GM18519 (cell line): ENCODE results near the gene DGKG.

Experiments
- ATAC-seq: cut with Tn5 transposase; IDR thresholded peaks from one replicate; pipeline ENCODE4 v1.9.1; 2021; ENCODE audit warnings: mild to moderate bottlenecking, moderate library complexity; ENCODE audit not compliant: unreplicated experiment, low FRiP score

Gene DGKG

DNA sequence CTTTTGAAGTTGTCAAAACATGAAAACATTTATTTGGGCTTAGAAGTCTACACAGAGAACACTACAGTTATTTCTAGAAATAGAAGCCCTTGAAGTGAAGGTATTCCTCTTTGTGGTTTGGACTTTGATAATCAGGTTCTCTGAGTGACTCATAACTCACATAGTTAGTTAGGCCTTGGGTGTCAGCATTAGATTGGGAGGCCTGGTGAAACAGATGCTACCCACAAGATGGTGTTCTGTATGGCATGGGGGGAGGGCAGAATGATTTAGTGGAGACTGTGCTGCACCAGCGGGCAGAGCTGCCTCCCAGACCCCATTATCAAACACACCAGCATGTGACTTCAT lies 144.2 kb downstream of the DGKG start:
- peak; percentile 92 for ATAC-seq

DNA sequence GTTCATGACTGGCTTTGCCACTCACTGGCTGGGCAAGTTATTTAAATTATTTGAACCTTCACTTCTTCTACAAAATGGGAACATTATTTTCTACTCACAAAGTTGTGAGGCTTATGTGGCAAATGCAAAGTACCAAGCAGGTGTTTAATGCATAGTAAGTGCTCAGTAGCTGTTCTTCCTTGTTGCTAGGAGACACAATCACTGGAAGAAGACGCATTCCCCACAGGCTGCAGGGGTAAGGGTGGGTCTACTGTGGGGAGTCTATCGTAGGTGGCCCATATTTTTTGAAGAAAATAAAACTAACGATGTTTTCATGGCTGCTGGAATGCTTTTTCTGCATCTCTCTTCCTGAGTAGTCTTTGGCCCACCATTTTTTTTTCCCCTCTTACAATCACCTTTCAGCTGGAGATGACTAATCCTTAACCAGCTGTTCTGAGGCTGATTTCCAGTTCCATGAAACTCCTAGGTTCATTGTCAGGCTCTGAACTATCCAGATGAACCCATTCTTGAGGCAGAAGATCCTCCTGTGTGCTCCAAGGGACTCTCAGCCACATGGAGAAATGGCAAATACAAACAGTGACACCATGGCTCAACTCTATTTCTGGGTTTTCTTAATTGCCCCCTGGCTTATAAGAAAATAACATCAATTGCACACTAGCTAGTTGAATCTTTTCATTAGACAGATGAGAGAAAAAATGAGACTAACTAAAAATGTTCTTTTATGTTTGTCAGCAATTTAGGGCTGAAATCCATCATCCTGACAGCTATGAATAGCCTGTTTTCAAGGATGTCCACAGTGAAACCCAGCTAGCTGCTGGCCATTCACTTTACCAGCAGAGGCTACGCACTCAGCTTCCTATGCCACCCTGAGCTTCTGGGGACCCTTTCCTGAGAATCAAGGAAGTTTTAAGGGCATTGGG lies 144.9 kb downstream of the DGKG start:
- ATAC-seq, result no peak

DNA sequence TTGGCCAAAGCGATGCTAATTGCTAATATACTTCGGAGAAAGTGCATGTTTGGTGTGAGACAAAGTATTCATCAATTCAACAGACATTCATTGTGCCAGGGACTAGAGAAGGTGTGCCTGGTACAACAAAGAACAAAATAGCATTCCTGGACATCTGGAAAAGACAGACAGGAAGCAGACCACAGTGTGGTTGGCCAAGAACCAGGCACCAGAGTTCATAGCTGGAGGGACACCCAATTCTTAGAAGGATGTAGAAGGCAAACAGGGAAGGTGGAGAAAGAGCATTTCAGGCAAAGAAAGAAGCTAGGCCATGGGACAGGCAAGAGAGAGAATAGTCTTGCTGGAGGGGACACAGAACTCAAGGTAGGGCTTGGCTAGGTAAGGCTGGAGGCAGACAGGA lies 147.4 kb downstream of the DGKG start:
- ATAC-seq, result no peak

DNA sequence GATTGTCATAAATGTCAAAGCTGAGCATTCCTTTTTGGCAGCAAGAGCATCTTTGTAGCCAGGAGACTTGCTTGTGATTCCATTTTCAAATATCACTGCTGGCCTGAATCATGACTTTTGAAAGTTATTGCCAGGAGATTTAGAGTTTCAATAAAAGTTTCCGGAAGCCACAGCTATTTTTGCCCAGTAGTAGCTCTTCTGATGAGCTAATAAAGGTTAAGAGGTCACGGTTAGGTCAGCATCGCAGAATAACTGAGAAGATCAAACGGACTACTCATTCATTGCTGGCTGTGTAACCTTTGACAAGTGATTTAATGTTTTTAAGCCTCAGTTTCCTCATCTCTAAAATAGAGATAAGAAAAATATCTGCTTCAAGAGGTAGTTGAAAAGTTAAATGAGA lies 148.1 kb downstream of the DGKG start:
- ATAC-seq, result no peak

DNA sequence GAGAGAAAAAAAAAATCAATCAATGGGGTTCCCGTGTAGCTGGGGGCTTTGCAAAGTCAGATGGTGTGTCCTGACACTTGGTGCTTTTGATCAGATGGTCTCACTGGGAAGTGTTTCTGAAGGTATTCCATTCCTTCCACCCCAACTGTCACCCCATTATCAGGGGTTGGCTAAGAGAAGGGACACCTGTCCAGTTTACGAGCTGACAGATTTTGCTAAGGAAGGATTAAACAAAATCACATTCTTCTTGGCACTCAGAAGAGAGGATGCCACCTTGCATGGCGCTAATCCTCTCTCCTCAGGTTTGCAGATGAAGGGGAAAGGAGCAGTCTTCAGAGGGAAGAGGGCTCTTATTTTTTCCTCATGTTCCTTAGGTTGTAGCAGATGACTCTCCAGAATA lies 149.4 kb downstream of the DGKG start:
- no peak for ATAC-seq

DNA sequence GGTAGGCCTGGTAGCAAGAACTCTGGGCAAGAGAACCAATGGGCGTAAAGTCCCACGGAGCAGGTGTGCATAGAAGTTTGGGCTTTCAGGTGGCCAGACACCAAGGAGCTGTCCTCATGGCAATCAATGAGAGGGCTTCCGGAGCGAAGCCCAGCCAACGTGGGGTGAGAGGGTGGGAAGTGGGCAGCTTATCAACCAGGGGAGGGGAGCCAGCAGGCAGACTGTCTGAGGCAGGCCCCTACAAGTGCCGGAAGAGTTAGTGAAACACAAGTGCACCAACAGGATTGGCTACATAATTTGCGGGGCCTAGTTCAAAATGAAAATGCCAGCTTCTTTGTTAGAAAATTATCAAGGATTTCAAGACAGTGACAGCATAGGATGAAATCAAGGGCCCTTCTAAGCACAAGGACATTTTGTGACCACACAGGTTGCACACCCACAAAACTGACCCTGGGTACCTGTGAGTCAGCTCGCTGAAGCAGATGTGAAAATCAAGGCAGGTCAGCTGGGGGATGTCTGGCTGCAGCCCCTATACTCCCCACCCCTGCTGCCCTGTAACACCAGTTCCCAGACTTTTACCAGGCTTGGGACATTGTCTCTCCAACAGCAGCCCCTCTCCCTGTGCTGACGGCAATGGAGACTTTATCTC lies 151.1 kb downstream of the DGKG start:
- no peak for ATAC-seq

DNA sequence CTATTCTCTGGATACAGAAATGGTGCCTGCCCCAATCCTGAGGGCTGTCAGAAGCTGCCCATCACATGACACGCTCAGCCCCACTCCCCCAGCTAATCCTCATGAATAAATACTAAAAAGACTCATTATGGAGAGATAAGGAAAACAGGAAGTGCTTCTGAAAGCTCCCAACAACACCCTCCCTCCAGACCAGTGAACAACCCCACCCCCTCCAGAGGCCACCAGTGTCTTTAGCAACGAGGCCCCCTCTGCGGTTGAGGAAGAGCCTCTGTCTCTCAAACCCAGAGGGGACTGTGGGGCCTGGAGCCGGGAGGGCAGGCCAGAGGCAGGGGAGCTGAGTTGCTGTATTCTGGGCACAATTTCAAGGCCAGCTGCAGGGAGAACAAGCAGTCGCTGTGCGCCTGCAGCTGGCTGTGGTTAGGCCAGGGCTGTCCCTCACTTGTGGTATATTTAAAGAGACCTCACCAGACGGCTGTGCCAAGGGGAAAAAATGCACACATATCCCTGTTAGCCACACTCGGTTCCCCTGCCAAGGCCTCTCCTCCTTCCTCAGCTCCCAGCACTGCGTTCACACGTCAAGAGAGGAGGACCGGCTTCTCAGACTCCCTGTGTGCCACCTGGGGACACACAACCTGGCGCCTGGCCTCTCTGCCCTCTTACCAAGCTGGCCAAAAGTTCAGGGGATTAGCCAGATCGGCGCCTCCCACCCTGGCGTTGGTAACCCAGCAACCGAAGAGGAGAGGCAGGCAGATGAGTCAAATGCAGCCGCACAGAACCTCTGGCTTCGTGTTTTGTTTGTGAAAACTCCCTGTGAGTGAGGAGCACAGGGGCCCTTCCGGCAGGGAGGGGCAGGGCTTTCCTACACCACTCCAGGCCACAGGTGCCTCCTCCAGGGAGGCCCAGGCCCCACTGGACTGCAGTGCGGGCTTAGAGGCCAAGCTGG lies 152.0 kb downstream of the DGKG start:
- no peak for ATAC-seq

DNA sequence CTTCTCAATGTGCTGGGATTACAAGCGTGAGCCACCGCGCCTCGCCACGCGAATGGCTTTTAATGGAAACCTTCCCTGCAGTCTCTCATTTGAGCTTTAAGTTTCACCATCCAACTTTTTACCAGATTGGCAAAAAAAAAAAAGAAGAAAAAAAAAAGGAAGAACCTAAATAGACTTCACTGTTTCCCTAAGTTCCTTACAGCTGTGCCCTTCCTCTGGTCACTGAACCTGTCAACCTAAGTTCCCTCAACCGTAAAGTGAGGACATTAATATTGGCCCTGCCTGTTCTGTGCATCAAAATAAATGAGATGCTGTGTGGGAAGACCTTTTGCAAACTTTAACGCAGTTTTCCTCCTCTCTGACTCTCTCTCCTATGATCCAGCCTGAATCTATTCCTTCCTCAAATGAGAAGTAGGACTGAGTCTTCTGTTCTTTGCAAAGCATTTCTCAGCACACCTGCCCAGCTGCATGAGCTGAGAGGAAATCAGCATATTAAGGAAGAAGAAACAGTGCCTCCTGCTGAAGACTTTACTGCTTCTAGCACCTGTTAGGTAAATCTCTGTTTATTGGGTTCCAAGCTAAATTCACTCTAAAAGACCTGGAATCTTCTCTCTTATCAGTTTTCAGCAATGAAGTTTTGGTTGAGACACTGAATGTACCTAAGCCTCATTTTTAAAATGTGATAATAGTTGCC lies 153.6 kb downstream of the DGKG start:
- no peak for ATAC-seq

DNA sequence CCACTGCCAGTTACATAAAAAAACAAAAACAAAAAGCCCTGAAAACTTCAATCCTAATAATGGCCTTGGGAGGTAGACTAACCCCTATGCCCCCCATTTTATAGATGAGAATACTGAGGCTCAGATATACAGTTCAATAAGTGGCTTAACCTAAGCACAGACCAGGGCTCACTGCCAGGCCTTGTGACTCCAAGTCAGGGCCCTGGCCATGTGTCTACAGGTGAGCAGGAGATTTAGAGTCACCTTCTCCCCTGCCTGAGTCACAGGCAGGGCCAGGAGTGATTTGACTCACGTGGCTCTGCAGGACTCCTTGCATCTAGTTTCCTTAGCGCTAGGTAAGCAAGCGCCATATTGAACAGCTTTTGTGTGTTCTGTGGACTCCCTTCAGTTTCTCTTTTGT lies 154.5 kb downstream of the DGKG start:
- ATAC-seq, result no peak

DNA sequence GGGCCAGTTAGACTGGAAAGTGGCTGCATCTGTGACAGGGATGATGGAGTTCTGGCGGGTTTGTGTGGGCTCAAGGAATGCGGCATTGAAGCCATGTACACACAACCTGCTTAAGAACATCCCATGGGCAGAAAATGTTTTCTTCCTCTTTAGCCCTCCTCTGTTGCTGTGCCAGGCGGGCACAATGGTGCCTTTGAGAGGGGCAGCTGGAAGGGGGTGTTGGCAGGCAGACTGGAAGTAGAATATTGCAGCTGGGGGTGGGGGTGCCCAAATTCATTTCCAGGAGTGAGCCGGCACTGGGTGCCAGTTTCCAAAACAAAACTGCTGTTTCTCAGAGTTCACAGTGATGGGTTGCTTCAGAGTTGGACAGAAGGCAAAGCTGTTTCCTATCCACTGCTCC lies 161.3 kb downstream of the DGKG start:
- ATAC-seq, result no peak

DNA sequence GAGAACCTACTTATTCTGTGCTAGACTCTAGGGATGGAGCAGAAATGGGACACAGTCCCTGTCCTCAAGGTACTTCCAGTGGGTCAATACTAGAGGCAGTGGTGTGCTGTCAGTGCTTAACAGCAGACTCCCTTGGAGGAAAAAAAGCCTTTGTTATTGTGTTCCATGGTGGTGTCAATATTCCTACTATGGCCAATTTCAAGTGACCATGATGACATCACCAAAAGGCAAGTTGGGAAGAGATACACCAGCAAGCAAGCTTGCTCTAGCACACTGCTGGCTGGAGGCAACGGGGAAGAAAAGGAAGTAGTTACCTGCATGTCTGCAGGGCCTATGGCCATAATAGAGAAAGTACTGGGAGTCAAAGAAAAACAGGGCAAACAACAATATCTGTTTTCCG lies 163.6 kb downstream of the DGKG start:
- no peak for ATAC-seq

DNA sequence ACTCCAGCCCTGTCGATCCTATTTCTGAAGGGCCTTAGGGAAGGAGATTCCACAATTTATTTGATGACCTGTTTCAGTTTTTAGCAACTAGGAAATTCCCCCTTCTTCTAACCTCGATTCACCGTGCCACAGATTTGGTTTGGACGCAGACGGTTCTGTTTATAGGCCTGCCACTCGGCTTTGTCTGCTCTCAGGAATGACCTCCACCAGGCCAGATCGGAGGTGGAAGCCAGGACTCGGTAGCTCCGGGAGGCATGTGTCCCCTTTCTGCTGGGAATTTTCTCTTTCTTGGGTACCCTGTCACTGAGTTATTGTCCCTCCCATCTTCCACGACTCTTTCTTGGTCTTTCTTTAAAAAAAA lies 167.6 kb downstream of the DGKG start:
- ATAC-seq, result no peak

DNA sequence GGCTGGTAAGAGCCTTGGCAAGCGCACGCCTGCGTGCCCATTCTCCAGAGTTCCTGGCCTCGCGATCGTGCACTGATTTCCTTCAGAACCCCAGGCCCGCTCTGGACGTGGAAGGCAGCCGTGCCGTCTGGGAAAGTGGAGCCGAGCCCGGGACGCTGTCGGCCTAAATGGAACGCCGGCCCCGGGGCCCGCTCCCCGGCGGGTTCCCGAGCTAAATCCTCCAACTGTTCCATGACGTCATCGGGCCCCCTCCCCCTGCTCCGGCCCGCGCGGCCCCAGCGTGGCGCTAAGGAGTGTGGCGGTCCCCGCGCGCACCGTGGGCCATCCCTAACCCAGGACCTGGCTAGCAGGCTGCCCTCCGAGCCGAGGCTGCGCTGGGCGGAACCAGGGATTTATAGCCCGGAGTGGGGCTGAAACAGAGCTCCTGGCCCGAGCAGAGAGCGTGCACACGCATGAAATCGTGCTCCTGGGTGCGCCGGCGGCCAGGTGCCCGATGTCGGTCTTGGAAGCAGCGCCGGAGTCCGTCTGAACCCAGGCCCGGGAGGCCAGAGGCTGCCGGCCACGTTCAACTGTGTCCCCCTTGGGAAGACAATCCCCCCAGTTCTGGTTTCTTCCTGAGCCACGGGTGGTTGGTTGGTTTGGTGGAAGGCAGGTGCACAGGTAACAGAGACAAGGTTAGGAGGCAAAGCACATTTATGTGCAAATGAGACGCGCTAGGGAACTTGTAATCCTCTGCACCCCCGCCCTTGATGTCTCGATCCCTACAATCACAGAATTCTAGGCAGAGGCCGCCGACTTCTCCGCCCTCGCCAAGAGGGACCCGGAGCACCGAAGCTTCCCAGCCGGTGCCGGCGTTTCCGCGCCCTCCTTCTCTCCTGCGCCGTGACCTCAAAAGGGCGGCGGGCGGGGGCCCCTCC lies 168.2 kb downstream of the DGKG start:
- no peak for ATAC-seq

DNA sequence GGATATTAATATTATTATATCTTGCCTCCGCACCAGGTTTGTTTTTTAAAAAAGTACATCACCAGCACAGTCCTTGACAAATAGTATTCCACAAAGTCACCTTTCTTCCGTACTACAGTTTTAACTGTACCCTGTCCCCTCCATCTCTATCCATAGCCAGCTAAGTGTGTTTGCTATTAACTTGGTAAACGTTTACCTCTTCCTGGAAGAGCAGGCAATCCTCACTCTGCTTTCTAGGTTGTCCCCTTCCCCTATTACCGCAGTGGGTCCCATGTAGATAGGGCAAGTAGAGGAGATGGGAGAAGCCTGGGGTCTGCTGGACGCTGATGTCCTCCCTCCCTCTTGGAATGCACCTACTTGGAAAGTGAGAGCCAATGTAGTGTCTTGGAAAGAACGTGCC lies 169.2 kb downstream of the DGKG start:
- ATAC-seq, result no peak

DNA sequence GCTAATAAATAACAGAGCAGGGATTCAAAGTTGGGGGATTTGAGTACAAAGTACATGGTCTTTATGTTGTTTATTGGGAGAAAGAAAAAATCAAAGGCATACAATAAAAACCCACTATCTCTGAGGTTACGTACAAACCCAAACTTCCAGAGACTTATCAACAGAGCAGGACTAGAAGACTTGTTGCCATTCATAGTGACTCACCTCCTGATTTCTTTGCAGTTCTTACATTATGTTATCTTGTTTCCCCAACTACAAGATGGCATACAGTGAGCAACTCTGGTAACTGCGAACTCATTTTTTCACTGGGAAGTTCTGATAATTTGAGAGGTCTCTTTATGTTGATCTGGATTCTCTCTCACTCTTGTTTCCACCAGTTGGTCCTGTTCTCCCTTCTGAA lies 172.5 kb downstream of the DGKG start:
- no peak for ATAC-seq

DNA sequence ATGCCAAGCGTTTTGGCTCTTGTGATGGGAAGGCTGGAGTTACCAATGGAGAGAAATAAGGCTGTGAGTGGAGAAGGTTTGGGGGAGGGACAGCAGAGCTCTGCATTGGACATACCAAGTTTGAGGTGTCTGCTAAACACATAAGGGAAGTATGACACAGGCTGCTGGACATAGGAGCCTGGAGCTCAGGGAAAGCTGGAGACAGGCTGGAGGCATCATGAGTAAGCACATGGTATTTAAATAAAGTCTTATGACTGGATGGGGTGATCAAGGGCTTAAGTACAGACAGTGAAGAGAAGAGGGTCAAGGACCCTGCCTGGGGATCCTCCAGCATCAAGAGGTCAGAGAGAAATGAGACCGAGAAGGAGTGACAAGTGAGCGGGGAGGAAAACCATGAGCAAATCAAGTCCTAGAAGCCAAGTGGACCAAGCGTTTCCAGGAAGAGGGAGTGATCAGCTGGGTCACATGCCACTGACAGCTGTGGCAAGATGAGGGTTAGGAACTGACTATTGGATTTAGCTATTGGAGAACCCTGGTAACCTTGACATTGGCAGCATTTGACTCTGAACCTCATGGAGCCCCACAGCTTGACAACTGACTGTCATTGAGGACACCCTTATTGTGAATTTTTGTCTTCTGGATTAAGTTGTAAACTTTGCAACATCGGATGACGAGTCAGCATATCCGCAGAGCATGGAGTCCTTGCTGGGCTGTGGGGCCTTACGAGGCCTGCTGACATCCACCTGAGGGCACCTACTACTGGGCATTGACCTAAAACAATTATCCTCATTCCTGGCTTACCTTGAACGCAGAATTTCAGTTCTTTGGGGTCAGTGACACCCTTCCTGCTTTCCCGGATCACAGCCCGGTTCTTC lies 174.4 kb downstream of the DGKG start:
- ATAC-seq, result no peak

DNA sequence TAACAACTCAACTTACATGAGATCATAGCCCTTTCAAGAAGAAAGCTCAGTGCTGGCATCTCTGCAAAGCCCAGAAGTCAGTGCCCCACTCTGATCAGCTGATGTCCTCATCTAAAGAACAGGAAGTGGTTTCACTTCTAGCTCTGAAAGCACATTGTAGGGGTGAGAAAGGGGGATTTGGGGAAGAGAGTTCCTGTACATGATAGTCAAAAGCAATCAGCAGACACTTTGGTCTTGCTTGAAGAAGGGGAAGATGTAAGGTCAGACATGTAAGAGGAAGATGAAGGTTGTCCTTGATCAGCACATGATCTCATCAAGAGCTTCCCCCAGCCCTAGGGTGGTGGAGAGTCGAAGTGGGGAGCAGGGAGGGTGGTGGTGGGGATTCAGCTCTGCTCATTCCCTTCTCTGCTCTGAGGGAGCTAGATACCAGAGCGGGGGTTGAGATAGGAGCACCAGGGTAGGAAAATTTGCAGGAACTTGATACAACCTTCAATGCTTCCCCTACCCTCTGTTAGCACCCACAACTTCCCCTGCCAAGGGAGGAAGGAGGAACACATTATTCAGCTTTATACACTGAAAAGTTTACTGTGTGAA lies 176.7 kb downstream of the DGKG start:
- ATAC-seq, result no peak

DNA sequence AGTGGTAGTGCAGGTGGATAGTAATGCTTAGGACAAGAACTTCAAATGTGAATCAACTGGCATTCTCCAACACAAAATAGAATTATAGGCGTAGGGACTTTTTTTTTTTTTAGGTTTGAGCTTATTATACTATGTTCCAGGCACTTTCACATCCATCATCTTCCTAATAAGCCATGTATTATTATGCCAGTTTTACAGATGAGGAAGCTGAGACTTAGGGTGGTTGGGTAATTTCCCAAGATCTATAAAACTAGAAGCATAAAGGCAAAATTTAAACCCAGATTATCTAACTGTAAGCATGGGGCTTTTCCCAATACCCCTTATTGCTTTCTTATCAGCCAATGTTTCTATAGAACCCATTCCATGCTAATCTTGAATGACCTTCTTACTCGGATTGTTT lies 178.0 kb downstream of the DGKG start:
- ATAC-seq, result no peak
